HG03280 (cell line): Measurements from ENCODE around the gene NRXN3.

ENCODE experiments used
- ATAC-seq: cut with Tn5 transposase; IDR thresholded peaks from one replicate; pipeline ENCODE4 v1.9.1; 2021; ENCODE audit warnings: mild to moderate bottlenecking, moderate library complexity; ENCODE audit not compliant: unreplicated experiment

NRXN3 gene

GRCh38 chr14:79256380-79256779, 1086.2 kb downstream of the NRXN3 start:
- no peak for ATAC-seq

- ATAC-seq = no peak
Measured at GRCh38 chr14:79260406-79260805, 1090.2 kb downstream of the NRXN3 start.

- ATAC-seq = no peak
Measured at GRCh38 chr14:79265366-79265946, 1095.3 kb downstream of the NRXN3 start.

GRCh38 chr14:79270361-79270760, 1100.2 kb downstream of the NRXN3 start:
- no peak for ATAC-seq

DNA sequence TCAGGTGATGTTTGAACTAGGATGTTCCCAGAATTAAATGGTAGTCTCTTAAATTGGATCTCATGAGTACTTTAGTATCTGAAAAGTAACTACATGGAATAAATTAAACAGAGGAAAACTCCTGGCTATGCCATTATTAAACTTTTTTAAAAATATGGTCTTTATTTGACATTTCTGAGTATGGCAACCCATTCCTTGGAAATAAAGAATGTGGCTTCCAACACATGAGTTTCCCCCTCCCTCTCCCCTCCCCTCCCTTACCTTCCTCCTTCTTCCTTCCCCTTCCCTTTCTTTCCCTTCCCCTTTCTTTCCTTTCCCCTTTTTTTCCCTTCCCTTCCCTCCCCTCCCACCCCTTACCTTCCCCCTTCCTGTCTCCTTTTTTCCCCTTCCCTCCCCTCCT, 1100.9 kb downstream of the NRXN3 start:
- ATAC-seq = no peak

- no peak for ATAC-seq
Measured at GRCh38 chr14:79274641-79275291, 1104.6 kb downstream of the NRXN3 start.

DNA sequence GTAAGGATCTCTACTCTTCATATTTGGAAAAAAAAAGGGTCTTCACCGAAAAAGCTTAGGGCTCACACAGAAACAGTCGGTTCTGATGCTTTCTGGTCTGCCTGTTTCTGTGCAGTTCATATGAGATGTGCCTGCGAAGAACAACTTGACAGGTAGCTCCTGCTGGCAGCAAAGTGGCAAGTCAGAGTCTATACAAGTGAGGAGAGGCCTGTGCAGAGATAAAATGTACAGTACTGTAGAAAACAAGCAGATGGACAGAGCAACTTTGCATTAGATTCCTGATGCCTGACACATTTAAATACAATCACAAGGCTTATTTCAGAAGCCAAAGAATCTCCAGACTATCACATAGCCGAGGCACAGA, 1105.1 kb downstream of the NRXN3 start:
- ATAC-seq = no peak

GRCh38 chr14:79278286-79278797, 1108.2 kb downstream of the NRXN3 start:
- ATAC-seq = no peak

DNA sequence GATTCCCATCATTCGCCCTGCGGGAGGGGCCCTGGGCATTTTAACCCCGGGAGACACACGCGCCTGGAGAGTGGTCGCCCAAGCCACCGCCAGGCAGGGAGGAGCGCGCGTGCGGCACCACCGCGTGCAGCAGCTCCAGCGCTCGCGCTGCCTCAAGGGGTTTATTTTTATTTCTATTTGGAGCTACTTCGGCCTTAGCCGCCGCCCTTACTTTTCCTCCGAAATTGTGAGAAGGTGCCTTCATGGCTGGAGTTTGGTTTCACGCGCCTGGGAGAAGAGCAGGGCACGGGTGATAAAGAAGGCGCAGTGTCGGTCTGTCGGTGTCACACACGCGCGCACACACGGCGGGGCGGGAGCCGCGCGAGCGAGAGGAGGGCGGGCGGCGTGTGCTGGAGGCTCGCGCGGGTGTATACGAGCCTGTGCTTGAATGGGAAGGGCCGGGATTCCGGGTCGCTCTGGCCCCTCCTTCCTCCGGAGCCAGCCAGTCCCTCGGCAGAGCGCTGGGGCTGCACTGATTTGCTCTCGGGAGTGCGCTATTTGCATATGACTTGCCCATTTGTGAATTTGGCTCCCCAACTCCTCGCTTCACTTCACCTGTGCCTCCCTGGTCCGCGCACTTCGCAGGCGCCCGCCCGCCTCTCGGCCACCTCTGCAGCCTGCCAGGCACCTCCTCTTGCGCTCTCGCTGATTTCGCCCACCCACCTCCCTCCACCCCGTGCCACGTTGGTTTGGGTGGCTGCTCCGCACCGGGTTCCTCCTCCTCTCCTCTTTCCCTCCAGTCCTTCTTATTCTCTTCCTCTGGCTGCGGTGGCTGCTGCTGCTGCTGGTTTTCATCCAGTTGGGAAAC, 1108.8 kb downstream of the NRXN3 start:
- ATAC-seq = no peak

- no peak for ATAC-seq
Measured at GRCh38 chr14:79279645-79280597, 1109.7 kb downstream of the NRXN3 start.

DNA sequence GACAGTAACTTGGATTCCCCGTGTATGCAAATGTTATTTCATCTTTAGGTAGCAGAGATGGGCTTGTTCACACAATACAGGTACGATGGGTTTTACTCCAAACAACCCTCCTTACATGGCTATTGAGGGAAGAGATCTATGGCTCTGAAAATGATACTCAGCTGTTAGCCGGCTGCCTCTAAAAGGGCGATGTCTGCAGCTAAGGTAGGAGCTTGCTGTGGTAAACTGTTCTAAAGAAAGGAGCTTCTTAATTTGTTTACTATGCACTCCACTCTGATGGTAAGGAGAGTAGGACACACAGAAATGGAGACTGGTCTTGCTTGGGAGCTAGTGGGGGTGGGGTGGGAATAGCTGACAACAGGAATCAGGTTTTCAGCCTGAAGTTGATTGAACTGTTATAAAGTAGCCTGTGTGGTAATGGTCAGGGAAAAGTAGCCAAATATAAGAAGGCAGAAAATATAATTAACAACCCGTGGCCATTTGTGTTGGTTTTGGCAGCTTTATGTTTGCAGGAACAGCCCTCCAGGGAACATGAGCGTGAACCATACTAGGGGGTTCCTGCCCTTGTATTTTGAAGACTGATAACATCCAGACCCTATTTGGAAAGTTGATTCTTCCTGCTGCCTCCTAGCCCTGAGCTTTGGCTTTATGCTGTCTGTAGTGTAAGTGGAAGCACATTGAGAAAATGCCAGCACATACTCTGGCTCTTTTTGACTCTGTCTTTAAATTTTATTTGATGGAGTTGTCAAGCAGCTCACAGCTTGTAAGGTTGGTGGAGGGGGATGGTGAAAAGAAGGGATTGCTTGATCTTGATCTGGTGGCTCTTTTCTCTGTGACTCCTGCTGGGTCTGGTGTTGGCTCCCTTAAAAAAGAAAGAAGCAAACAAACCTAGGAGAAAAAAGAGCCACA, 1111.3 kb downstream of the NRXN3 start:
- ATAC-seq = no peak

- no peak for ATAC-seq
Measured at GRCh38 chr14:79284621-79285020, 1114.4 kb downstream of the NRXN3 start.

DNA sequence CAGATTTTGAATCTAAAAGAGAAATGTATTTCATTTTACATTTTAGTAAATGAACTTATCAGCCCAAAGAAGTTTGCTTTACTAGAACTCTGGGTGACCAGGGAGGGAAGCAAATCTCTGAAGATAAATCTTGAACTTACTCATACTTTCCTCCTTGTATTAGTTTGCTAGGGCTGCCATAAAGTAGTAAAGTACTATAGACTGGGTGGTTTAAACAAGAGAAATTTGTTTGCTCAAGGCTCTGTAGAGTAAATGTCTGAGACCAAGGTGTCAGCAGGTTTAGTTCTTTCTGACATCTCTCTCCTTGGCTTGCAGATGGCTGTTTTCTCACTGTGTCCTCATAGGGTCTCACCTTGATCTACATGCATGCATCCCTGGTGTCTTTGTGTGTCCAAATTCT, 1115.1 kb downstream of the NRXN3 start:
- ATAC-seq = no peak

GRCh38 chr14:79287976-79288375, 1117.8 kb downstream of the NRXN3 start:
- ATAC-seq = no peak

DNA sequence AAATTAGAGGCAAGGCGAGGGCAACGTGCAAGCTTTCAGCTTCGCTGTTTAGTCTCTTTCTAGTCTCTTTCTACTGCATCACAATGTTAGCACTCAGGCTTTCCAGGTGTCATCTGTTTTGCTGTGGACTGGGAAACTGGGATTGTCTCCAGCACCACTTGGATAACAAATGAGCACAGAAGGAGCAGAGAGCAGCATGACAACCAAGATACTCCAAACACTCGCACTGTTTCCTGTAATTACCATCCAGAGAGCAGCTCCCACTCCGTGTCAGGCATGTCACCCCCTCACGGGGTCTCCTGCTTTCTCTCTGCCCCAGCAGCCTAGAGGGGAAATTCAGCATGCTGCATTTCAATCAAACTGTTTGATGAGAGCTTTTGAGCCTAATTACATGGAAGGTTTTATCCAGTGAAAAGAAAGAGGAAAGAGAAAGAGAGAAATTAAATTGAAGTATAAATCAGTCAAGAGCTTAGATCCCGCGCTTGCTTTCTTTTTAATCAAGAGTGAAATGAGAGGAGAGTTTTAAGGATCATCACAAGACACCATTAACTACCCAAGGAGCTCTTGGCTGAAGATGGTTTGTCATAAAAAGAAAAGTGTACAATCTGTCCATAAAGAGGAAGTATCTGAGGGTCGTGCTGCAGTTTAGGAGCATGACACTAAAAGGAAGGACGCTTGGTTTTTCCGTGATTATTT, 1123.5 kb downstream of the NRXN3 start:
- no peak for ATAC-seq

- no peak for ATAC-seq
Measured at GRCh38 chr14:79294499-79294898, 1124.3 kb downstream of the NRXN3 start.

- ATAC-seq = no peak
Measured at GRCh38 chr14:79295385-79295784, 1125.2 kb downstream of the NRXN3 start.

GRCh38 chr14:79298373-79298772, 1128.2 kb downstream of the NRXN3 start:
- no peak for ATAC-seq

DNA sequence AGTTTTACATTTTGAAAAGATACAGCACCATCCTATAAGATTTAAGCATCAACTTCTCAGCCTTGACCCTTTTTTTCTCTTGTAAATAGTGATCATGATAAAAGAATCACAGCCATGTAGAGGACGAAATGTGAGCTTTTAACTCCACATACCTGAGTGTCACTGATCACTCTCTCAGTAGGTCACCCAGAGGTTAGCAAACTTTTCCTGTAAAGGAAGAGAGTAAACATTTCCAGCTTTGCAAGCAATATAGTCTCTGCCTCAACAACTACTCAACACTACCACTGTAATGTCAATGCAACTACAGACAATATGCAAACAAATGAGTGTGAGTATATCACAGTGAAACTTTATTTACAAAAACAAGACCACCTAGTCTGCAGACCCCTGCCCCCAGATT, 1129.0 kb downstream of the NRXN3 start:
- ATAC-seq = no peak
